Activated CD8-positive, alpha-beta memory T cell treated with anti-CD3 and anti-CD28 coated beads, Interleukin-2, amount 50 U/mL, for 48 hours (primary cell): ENCODE measurements around the gene EEF1G.
"Not testable (repeated sequence)": the region's sequence is repeated elsewhere in the genome, so short reads cannot be mapped to it uniquely, and the experiment has no call there.

ENCODE experiments used
- DNase-seq: peaks from one replicate; pipeline ENCODE4 v3.0.0-alpha.2; 2020

The EEF1G gene

DNA sequence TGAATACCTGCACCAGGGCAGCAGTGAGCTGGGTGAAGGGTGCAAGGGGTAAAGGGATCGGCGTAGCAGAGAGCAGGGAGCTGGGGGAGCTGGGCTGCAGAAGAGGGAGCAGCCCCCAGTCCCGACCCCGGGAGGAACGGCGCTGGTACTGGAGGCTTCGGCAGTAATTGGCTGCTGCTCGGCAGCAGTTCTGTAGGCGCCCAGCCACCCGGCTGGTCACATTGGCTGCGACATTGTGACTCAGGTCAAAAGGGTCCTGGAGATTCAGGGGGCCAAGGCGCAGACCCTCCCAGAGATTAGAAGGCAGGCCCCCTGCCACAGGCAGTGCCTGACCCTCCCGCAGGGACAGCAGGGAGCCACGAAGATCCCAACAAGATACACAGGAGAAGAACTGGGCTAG, 2.1 kb upstream of the EEF1G start:
- no peak for DNase-seq

DNA sequence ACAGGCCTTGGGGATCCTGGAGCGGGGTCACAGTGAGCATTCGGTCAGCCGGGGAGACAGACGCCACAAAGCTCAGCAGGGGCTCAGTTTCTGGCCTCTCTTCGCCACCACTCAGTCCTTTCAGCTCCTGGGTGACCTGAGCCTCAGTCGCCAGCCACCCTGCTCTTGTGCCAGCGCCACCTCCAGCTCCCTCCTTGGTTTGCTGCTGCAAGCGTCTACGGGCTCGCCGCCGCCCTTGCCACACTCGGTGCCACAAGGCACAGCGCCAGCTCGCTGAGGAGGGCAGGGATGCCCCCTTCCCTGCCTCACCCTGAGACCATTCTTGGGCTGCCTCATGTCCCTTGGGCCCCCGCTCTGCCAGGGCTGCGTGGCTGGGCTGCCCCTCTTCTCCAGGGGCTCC, 1.5 kb upstream of the EEF1G start:
- no peak for DNase-seq

DNA sequence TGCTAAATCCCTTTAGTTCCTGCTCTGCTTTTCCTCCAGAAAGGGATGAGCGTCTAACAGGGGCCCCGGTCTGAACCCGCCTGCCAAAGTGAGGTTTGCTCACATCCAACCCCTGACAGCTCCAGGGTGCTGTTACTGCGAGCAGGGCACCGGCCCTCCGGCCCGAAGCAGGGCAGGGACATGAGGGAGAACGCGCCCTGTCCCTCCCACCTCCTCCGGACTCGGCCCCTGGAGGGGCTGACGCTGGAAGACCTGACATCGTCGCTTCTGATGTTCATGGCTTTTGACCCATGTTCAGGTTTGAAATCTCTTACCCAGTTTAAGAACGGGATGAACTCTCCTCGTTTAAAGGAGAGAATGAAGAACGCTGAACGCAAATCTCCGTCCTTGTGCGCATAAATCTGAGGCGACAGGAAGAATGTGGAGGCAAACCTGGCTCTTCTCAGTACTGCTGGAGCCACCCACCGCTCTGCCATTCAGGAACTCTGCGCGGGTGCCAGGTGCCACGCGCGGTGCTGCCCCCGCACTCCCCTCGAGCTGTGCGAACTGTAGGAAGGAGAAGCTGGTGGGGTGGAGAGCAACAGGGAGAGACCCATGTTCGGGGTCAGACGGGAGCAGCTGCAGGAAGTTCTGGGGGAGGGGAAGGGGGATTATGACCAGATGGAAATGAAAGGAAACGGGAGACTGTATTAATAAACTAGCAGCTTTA, 826 bp upstream of the EEF1G start:
- DNase-seq = peak; percentile 73

DNA sequence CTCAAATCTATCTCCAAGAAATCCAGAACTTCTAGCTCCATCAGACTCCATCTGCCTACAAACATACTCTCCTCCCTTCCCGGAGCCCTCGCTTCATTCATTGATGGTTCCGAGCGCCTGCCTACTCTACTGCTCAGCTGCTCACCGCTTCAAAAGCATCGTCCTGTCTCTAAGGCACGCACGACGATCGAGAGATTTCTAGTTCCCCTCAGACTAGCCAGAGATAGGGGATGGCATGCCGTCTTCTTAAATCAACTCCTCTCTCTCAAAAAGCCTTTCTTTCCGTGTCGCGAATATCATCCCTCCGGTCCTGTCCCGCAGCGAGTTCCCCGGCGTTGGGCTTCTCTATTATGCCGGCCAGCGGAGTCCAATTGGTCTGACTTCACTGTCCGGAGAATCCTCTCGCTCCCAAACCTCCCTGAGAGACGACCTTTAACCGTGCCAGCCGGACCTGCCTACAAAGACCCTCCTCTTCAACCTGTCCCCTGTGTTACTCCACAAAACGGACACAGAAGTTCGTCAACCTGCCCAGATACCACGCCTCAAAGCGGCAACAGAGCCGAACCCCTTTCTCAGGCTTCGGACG, 592 bp downstream of the EEF1G start:
- peak; percentile 72 for DNase-seq

DNA sequence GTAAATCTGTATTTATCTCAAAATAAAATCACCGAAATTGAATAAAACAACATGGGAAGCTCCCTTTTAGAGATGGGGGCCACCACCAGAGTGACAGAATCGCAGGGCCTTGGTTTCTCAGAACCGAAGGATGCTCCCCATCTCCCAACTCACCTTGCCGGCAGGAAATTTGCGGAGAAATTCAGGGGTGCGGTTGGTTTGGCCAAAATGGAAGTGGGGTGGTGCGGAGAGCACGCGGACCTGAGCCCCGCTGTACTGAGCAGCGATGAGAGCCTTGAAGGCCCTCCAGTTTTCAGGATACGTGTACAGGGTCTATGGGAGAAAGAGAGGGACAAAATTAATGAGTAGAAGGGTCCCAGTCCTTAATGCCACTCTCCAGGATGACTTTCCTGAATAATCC, 1.3 kb downstream of the EEF1G start:
- no peak for DNase-seq

DNA sequence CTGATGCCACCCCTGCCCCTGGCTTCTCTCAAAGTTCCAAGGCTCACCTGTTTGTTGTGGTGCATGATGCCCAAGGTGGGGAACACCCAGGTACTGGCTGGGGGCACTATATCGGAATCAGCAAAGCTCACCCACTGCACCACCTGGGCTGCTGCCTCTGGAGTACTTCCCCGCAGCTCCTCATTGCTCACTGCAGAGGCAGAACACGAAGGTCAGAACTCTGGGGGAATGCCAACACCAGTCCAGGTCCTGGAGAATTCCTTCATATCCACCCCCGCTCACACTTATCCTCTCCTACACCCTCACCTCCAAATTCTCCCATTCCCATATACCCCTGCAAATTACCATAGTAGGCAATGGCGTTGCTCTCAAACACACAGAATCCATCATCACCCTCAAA, 2.2 kb downstream of the EEF1G start:
- DNase-seq = not testable (repeated sequence)

DNA sequence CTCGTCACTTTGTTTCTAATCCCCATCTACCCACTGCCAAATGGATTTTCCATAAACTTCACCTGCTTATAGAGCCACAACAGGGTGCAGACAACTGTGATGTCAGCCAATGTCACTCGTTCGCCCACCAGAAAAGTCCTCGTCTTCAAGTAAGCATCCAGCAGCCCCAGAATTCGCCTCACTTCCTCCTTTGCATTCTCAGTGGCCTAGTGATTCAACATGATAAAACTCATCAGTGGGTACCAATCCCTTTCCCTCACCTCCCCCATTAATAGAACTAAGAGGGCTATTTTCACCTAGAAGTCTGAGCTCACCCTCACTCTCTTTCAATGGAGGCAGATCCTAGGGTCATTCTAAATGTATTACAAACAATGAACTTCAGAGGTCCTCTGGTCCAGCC, 2.8 kb downstream of the EEF1G start:
- DNase-seq = not testable (repeated sequence)

DNA sequence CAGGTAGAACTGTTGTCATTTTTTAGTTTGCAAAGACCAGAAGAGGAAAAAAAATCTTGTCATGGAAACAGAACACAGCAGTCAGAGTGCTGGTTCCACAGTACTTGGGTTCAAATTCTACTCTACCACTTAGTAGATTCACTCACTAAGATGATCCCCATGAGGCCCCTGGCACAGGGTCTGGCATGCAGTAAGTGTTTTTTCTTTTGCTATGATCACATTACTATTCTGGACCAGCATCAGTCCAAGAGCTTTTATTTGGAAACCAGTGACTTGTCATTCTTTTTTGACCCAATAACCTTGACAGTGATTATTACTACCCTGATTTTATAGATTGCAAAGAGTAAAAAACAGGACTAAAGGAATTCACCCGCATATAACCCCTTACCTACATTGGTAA, 4.1 kb downstream of the EEF1G start:
- no peak for DNase-seq

DNA sequence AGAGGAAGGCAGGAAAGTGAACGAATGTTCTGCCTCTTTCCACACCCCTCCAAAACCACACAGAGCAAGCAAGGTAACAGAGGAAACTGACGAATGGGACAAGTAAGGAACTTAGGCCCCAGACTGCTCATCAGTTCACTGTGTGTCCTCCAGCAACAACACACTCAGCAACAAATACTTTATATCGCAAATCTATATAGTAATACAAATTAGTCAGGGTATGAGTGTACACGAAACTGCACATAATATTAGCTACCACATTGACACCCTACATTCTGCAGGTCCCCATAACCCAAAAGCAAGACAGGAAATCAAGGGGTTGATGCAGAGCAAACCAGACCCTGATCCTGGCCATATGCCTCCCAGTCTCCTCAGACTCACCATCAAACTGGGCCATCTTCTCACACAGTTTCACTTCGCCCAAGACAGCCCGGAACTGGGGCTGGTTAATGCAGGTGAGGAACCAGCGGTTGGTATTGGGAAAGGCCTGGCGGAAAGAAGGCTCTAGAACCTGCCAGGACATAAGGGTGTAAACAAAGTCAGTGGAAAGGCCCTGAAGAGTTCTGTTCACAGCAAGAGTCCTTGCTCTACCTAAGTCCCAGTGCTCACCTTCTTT, 6.6 kb downstream of the EEF1G start:
- DNase-seq = no peak

DNA sequence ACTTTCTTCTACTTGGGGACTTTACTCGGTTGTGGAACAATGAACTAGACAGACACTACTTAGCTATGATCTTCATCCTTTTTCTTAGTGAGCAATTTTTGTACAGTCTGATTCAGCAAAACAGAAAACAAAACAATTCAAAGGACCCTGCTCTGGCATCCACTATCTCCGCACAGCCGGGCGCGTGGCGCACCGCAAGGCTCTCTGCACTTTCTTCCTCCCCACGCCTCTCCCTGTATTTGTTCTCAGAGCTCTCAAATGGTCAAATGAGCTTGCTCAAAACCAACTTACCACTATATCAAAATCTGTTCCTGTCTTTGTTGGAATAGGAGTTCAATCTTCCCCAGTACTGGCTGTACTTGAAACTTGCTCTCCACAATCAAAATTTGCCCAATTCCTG, 7.4 kb downstream of the EEF1G start:
- DNase-seq = no peak

DNA sequence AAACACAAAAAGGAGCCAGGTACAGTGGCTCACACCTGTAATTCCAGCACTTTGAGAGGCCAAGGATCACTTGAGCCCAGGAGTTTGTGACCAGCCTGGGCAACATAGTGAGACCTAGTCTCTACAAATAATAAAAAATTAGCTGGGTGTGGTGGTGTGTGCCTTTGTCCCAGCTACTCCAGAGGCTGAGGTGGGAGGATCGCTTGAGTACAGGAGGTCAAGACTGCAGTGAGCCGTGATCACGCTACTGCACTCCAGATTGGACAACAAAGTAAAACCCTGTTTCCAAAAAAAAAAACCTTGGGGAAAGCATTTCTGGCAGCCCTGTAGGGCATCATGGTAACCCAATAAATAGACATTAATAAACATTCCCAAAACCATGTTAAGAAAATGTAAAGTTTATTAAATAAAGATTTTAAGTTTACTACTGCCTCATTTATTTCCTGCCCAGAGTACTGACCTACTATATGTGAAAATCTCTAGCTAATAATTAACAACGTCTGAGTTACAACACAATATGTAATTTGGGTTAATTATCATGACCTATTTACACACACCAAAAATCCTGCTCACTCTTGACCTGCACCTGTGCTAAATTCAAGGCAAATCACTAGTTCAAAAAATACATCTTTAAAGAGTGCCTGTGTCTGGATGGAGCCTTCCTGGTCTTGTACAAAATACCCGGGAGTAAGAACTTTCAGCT, 8.4 kb downstream of the EEF1G start:
- no peak for DNase-seq

DNA sequence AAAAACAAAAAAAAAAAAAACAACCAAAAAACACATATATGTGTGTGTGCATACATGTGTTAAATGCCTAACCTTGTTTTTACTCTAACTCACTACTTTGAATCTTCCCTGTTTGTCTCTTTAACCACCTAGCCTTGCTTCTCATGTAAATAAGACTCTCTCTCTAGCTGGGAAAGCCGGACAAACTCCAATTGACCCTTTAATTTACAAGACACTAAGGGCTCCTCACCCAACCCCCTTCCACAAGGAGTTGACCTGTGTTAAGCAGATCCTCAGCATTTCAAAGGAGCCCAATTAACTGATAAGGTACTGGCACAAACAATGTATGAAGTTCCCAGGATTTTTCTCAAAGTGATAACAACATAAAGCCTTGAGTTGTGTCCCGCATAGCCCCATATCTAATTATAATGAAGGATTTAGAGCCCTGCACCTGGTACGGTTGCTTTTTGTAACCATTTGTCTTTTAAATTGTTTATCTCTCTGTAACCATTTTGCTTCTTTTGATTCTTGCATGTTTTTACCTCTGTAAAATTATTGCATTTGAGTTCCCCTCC, 11.9 kb downstream of the EEF1G start:
- not testable (repeated sequence) for DNase-seq

DNA sequence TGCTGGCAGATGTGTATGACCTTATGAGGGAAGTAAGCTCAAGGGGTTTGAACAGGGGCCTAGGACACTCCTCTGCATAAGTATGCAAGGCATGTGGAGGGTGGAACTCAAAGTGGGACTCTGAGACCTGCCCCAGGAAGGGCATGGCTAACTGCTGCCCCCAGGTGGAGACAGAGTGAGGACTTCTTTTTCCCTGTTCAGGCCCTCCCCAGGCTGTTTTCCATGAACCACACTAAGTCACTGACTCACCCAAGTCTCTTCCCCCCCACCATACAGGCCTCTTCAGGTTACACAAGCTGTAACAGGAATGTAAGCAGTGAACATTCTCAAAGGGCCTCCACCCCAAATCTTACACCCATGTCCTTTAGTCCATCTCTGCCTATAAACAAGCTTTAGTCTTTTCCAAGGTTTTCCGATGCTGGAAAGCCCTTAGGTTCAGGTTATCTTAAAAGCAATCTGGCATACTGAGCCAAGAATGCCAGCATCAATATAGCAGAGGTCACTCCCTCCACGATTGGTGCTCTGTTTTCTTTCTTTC, 13.1 kb downstream of the EEF1G start:
- DNase-seq = peak; percentile 75

DNA sequence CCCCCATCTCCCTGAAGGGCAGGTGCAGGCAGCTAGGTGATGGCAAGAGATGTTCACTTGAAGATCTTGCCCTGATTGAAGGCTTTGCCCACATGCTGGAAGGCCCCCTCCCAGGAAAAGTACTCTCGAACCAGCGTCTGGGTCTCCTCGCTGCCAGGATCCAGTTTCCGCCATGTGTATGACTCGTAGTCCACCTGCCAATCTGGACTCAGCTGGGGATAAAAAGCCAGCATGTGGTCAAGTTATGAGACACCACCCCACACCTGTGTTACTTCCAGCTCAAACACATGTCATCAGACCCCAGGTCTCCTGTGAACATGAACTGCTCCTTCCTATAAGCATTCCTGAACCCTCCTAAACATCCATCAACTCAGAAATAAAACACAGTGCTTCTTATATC, 14.1 kb downstream of the EEF1G start:
- not testable (repeated sequence) for DNase-seq

DNA sequence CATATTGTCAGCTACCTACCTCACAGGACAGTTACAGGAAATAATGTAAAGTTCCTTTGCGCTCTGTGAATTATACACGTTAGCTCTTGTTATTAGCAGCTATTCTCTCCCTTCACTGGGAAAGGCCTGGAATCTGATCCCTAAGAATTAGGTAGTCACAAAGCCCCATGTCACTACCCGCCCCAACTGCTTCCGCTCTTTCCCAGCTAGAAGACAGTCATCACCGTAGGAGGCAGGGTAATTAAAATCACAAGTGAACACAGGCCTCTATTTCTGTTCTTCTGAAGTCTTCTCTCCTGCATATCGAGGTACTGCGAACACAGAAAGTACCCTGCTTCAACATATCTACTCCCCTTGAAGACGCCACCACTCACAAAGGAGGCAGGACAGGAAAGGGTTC, 14.5 kb downstream of the EEF1G start:
- no peak for DNase-seq

DNA sequence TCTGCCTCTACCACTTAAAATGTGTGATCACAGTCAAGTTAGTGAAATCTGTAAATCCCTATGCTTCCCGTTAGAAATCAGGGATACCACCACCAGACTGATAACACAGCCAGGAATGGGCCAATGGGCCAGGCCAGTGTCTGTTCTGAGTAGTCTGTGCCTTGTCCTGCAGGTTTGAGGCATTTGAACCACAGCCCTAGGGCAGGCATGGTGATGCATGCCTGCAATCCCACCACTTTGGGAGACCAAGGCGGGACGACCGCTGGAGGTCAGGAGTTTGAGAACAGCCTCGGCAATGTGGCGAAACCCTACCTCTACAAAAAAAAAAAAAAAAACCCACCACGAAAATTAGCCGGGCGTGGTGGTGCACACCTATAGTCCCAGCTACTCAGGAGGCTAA, 15.0 kb downstream of the EEF1G start:
- DNase-seq = no peak

DNA sequence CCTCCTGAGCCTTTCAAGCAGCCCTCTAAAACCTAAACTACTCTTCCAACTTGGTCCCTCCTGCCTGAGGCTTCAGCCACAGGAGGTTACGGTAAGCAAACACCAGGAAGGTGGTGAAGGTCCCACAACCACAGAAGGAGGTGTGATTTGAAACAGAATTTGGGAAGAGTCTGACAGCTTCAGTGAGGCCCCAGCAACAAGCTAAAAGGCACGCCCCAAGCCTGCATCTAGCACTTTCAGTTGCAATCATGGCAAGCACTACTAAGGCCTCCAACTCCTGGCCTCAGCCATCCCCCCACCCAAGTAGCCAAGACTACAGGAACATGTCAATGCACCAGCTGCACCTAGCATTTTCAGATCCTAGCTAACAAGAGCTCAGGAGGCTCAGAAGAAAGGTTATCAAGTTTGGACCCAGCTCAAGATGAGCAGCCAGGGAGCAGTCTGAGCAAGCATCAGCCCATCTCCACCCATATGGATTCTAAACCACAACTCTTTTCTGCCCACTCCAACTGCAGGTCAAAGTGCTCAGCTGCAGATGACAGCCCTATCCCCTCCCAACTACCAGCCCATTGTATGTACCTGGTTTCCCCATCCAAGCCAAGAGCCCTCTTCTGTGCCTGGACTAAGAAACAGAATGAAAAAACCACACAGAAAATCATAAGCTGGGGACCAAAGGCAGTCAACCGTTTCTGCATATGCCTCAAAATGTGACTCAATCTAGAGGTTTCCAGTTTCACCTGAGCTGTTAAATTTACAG, 16.6 kb downstream of the EEF1G start:
- peak; percentile 80 for DNase-seq

DNA sequence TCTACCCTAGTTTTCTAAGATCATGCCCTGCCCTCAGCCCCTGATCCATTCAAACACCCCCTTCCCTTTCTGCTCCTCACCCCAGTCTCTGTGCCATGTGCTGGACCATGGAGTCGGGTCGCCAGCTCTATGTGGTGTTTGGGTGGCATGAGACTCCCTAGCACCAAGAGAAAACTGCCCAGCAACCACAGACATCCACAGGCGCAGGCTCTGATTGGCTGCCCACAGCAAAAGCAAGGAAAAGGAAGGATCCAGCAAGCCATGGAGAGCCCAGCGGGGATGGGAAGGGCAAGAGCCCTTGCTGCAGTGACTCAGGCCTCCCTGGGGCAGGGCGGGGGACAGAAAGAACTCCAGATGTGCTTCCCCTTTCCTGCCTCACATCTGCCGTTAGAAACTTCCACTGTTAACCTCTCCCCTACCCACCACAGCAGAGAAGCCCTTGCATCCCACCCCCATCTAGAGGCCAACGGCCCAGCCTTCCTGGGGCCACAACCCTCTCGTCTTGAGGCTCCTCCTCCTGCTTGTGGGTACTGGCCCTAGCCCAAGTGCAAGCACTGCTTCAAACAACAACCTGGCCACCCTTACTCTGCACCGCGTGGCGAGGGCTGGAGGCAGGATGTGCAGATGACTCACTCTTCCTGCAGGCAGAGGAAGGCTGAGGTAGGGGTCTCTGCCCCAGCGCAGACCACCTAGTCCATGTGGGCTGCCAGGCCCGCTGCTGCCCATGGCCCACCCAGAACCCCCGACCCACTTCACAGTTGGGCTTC, 17.4 kb downstream of the EEF1G start:
- DNase-seq = peak; percentile 89

DNA sequence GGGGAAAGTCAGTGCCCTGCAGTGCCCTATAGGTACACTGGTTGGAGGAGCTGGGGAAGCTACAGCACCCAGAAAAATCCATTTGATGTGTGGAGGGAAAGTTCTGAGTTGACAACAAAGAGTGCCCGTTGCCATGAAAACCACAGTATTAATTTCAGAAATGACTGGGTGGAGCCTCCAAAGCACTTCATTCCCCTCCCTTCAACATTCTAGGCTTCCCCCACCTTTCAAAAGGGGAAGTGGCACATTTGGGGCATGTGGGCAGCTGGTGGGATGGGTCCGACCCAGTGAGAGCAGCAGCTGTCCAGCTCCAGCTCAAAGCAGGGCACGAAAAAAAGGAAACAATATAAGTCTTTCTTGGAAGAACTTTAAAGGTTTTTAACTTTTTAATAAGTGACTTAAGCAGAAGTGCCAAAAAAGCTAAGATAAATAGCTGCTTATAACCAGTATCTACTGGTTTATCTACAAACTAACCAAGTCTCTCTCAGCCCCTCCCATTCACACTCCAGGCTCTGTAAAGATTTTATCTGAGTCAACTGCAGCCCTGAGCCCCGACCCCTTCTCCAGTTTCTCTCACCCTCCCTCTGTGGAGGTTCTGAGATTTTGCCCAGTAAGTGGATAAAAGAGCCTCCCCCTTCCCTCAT, 18.1 kb downstream of the EEF1G start:
- peak; percentile 73 for DNase-seq

DNA sequence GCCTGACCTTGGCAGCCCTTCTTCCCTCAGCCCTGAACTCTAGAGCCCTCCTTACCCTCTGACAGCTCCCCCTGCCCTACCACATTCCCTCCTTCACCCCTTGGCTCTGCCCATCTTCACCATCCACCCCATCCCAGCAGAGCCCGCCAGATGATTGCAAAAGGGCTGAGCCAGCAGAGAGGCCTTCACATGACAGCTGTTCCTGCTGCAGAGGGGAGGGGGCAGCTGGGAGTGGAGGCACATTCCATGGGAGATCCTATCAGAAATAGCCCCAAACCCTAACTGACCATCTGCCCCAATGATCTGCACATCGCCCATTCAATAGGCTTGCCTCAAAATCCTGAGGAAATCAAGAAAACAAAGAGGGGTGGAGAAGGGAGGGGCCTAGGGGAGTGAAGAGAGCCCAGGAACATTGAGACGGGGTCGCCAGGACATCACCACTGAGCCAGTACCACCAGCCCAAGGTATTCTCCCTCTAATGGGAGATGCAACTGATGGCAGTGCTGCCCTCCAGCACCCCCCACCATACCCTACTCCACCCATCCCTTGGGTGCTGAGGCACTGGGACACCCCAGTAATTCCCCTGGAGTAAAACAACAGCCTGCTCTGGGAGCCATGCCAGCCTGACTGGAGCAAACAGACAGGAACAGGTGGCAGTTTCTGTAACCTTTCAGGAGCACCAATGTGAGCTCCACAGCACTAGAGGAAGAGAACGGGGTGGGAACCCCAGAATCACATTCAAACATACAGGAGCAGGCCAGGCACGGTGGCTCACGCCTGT, 19.1 kb downstream of the EEF1G start:
- DNase-seq = no peak
